Right atrium auricular region (tissue), 2 donors: Measurements from ENCODE around the gene GARIN5A. TPM values are rescaled to one million over a fixed set of nuclear protein-coding genes. Genes with fewer than 3 reads are reported as not detected.

Source experiments
- DNase-seq: peaks from one replicate; pipeline ENCODE4 v3.0.0-alpha.2; 2019; ENCODE audit warnings: low spot score
- H3K27ac ChIP-seq, 2 donors: fragments of 200-600 bp; sonication (generic); 1 replicate in 1 of 2; 2 replicates in 1 of 2; pipeline ENCODE4 v1.5.1; 2016 to 2019
- H3K27me3 ChIP-seq, 2 donors: fragments of 200-600 bp; sonication (generic); one replicate each; pipeline versions ENCODE4 v1.5.1 to v1.6.0; 2017 to 2019
- H3K36me3 ChIP-seq: fragments of 200-600 bp; sonication (generic); one replicate; pipeline ENCODE4 v1.5.1; 2016
- H3K4me1 ChIP-seq, 2 donors: fragments of 200-600 bp; sonication (generic); one replicate each; pipeline versions ENCODE4 v1.5.1 to v1.6.0; 2017 to 2019
- H3K4me3 ChIP-seq, 2 donors: fragments of 200-600 bp; sonication (generic); 1 replicate in 1 of 2; 2 replicates in 1 of 2; pipeline ENCODE4 v1.5.1; 2017 to 2019; ENCODE audit warnings: mild to moderate bottlenecking in 1 of 2, moderate library complexity in 1 of 2
- H3K9me3 ChIP-seq, 2 donors: fragments of 200-600 bp; sonication (generic); one replicate each; pipeline ENCODE4 v1.5.1; 2019
- total RNA-seq, 2 donors: library from RNA; depleted of rRNA; stranded (reverse); fragments of >200 nt; gene quantifications; one replicate each; pipeline ENCODE4 v1.1.0, GENCODE V29; 2016
- TF ChIP-seq, protein P1 (sequence below), 2 donors: fragments of 200-600 bp; sonication (generic); IDR thresholded peaks; one replicate each; pipeline ENCODE4 v1.5.1; 2019; ENCODE audit warnings: antibody characterized with exemption in 2 of 2

The GARIN5A gene
- total RNA-seq, 2 donors from 2014 or later: 1.4 to 2.3 TPM

GRCh38 chr19:50435627-50436026 is 41.0 kb downstream of the GARIN5A start:
- no peak for DNase-seq
- H3K36me3 ChIP-seq: no peaks in the 10 kb centered on the region
- H3K27me3 ChIP-seq: peaks cover 0 to 7% of the 10 kb centered on the region in 2 donors
- peaks cover 0 to 18% of the 10 kb centered on the region in 2 donors for H3K4me1 ChIP-seq
- TF ChIP-seq, protein P1, sequence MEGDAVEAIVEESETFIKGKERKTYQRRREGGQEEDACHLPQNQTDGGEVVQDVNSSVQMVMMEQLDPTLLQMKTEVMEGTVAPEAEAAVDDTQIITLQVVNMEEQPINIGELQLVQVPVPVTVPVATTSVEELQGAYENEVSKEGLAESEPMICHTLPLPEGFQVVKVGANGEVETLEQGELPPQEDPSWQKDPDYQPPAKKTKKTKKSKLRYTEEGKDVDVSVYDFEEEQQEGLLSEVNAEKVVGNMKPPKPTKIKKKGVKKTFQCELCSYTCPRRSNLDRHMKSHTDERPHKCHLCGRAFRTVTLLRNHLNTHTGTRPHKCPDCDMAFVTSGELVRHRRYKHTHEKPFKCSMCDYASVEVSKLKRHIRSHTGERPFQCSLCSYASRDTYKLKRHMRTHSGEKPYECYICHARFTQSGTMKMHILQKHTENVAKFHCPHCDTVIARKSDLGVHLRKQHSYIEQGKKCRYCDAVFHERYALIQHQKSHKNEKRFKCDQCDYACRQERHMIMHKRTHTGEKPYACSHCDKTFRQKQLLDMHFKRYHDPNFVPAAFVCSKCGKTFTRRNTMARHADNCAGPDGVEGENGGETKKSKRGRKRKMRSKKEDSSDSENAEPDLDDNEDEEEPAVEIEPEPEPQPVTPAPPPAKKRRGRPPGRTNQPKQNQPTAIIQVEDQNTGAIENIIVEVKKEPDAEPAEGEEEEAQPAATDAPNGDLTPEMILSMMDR (IDR thresholded peaks at IDR 0.05): no peak
- H3K27ac ChIP-seq: no peak overlapping the region
- no peaks in the 10 kb centered on the region for H3K9me3 ChIP-seq
- H3K4me3 ChIP-seq: no peak overlapping the region

DNA sequence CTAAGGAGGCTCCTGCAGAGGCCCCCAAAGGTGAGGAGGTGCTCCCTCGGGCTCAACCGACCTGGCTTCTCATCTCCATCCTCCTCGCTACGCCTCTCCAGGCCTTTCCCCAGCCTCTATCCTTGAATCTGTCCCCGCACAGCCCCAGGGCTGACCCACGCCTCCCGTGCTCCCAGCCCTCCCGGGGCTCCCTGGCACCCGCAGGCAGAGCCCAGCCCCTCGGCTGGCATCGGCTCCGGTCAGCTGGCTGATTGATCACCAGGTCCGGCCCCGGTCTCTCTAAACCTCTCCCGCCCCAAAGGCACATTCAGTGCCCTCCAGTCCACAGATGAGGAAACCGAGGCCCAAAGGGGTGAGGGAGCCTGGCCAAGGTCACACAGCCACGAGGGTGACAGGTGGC is 41.4 kb downstream of the GARIN5A start:
- Histone ChIP-seq H3K27ac (no peak overlapping the region), H3K9me3 (no peaks in the 10 kb centered on the region), H3K4me1 (peaks cover 0 to 18% of the 10 kb centered on the region in 2 donors), H3K4me3 (no peak overlapping the region), H3K27me3 (peaks cover 0 to 7% of the 10 kb centered on the region in 2 donors), H3K36me3 (no peaks in the 10 kb centered on the region)
- DNase-seq: no peak
- TF ChIP-seq, protein P1 (IDR thresholded peaks at IDR 0.05): no peak

- TF ChIP-seq, protein P1 (IDR thresholded peaks at IDR 0.05): no peak
- H3K27ac ChIP-seq: no peak overlapping the region
- no peak for DNase-seq
- H3K36me3 ChIP-seq: no peaks in the 10 kb centered on the region
- H3K4me1 ChIP-seq: peaks cover 0 to 18% of the 10 kb centered on the region in 2 donors
- no peaks in the 10 kb centered on the region for H3K9me3 ChIP-seq
- no peak overlapping the region for H3K4me3 ChIP-seq
- peaks cover 0 to 7% of the 10 kb centered on the region in 2 donors for H3K27me3 ChIP-seq
These were observed 42.1 kb downstream of the GARIN5A start for GRCh38 chr19:50434525-50434924.

DNA sequence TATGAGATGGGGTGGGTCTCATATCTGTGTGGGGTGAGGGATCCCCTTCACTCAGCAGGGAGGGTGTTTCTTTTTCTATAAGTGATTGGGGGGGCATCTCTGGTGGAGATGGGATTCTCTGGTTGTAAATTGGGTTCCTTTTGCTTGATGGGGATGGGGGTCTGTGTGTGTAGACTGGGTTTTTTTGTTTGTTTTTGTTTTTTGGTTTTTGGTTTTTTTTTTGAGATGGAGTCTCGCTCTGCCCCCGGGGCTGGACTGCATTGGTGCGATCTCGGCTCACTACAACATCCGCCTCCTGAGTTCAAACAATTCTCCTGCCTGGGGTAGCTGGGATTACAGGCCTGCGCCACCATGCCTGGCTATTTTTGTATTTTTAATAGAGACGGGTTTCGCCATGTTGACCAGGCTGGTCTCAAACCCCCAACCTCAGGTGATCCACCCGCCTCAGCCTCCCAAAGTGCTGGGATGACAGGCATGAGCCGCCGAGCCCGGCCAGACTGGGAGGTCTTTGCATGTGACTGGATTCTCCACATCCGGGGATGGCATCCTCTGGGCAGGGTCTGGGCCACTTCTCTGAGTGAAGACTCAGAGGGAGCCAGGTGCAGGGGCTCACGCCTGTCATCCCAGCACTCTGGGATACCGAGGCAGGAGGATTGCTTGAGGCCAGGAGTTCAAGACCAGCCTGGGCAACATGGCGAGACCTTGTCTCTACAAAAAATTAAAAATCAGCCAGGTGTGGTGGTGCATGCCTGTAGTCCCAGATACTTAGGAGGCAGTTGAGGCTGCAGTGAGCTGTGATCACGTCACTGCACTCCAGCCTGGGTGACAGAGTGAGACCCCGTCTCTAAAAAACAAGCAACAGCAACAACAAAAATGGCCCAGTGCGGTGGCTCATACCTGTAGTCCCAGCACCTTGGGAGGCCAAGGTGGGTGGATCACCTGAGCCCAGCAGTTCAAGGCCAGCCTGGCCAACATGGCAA is 43.2 kb downstream of the GARIN5A start:
- no peak overlapping the region for H3K4me3 ChIP-seq
- TF ChIP-seq, protein P1 (IDR thresholded peaks at IDR 0.05): no peak
- no peaks in the 10 kb centered on the region for H3K9me3 ChIP-seq
- no peak for DNase-seq
- peaks cover 0 to 19% of the 10 kb centered on the region in 2 donors for H3K4me1 ChIP-seq
- peaks cover 0 to 7% of the 10 kb centered on the region in 2 donors for H3K27me3 ChIP-seq
- H3K36me3 ChIP-seq: no peaks in the 10 kb centered on the region
- no peak overlapping the region for H3K27ac ChIP-seq

DNA sequence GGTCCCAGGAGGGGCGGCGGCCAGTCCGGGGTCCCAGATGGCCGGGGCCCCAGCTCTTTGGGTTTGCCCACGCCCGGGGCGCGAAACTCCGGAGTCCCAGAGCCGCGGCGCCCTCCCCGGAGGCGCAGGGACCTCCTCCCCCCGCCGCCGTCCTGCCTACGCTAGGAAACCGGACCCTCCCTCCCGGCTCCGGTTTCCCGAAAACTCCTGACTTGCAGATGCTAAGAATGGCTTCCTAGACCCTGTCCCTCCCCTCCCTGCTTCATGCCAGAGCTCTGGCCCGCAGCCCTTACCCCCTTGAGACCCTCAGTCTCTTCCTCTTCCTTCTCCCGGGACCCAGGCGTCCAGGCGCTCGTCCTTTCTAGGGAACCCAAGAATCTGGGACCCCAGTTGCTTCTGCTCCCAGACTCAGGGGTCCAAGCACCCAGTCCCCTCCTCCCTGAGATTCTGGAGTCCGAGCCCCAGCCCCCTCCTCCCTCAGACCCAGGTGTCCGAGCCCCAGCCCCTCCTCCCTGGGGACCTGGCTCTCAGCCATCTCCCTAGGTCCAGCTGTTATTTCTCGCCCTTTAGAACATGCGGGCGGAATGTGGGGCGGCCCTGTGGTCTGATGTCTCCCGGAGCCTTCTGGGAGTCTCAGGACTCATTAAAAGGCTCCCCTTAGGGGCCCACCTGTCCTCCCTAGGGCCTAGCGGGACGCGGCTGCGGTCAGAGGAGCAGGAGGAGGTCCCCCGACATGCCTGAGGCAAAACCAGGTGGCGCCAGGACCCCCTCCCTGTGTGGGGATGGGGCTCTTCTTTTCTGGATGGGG is 44.2 kb downstream of the GARIN5A start, which contains the start of gene MYBPC2:
Gene MYBPC2 (plus strand): TSS at position 672 of the 808 bp plus-strand sequence. CDS start 62 bp downstream, at position 734.
- peak within 1 kb of the TSS; percentile 59 to 66 for H3K4me3 ChIP-seq
- TF ChIP-seq, protein P1 (IDR thresholded peaks at IDR 0.05): no peak
- H3K27ac ChIP-seq: peak within 1 kb of the TSS; percentile 42 to 75
- peaks cover 0 to 7% of the 10 kb centered on the region in 2 donors for H3K27me3 ChIP-seq
- no peaks in the 10 kb centered on the region for H3K36me3 ChIP-seq
- no peak for DNase-seq
- peaks cover 0 to 25% of the 10 kb centered on the region in 2 donors for H3K4me1 ChIP-seq
- H3K9me3 ChIP-seq: no peaks in the 10 kb centered on the region
